Cerebellar cortex (tissue), 1 donor: ENCODE data around the gene GPBP1L1.

Experiments used
- DNase-seq: peaks from one replicate; pipeline ENCODE4 v3.0.0-alpha.2; 2015; ENCODE audit warnings: low spot score

The GPBP1L1 gene

GRCh38 chr1:45586769-45587168, 99.6 kb downstream of the GPBP1L1 start:
- DNase-seq, result no peak

GRCh38 chr1:45585496-45586075, 100.7 kb downstream of the GPBP1L1 start:
- DNase-seq, result no peak

GRCh38 chr1:45585110-45585426, 101.3 kb downstream of the GPBP1L1 start:
- no peak for DNase-seq

GRCh38 chr1:45584351-45585109, 101.8 kb downstream of the GPBP1L1 start:
- peak; percentile 84 for DNase-seq

GRCh38 chr1:45583666-45584350, 102.5 kb downstream of the GPBP1L1 start, which contains the start of gene NASP:
NASP (plus strand) TSS chr1:45584041; CDS start chr1:45584147, 106 bp downstream.
- peak; percentile 91 for DNase-seq

GRCh38 chr1:45583264-45583665, 103.1 kb downstream of the GPBP1L1 start:
- peak; percentile 99 for DNase-seq
